DND-41 (cell line): ENCODE data around the gene OPCML.

ENCODE experiments used
- ATAC-seq: fragments of 200-7000 bp; cut with Tn5 transposase; 3 replicates; pipeline ENCODE4 v1.9.1; 2021; ENCODE audit warnings: low read depth; ENCODE audit not compliant: insufficient read depth
- DNase-seq: peaks from one replicate; pipeline ENCODE4 v3.0.0-alpha.2; 2020
- H2AFZ ChIP-seq: 2 replicates; pipeline ENCODE4 v1.6.0; 2012; ENCODE audit warnings: low read depth, low read length
- H3K27ac ChIP-seq: 2 replicates; pipeline ENCODE4 v1.5.1; 2012; ENCODE audit warnings: low read length, inconsistent platforms
- H3K27me3 ChIP-seq: fragments of 200-600 bp; sonication (generic); 2 replicates; pipeline ENCODE4 v1.6.0; 2012; ENCODE audit warnings: low read length, mild to moderate bottlenecking, inconsistent platforms; ENCODE audit not compliant: insufficient read depth, poor library complexity
- H3K36me3 ChIP-seq: 2 replicates; pipeline ENCODE4 v1.5.1; 2012; ENCODE audit warnings: low read length, inconsistent platforms; ENCODE audit not compliant: insufficient read depth
- H3K4me1 ChIP-seq: 2 replicates; pipeline ENCODE4 v1.5.1; 2012; ENCODE audit warnings: mild to moderate bottlenecking, low read length; ENCODE audit not compliant: insufficient read depth
- H3K4me2 ChIP-seq: 2 replicates; pipeline ENCODE4 v1.6.0; 2012; ENCODE audit warnings: mild to moderate bottlenecking, moderate library complexity, low read length, inconsistent platforms; ENCODE audit not compliant: insufficient read depth
- H3K4me3 ChIP-seq, 2 experiments: fragments of 200-600 bp in 1 of 2; shearing (Covaris generic) in 1 of 2; 2 replicates each; pipeline ENCODE4 v1.5.1; 2012 to 2016; ENCODE audit warnings: inconsistent platforms in 2 of 2, low read length in 2 of 2, mild to moderate bottlenecking in 2 of 2, low read depth in 1 of 2, moderate library complexity in 1 of 2
- H3K79me2 ChIP-seq: 2 replicates; pipeline ENCODE4 v1.6.0; 2012; ENCODE audit warnings: low read length, inconsistent platforms; ENCODE audit not compliant: insufficient read depth
- H3K9ac ChIP-seq: 2 replicates; pipeline ENCODE4 v1.6.0; 2012; ENCODE audit warnings: low read depth, mild to moderate bottlenecking, inconsistent platforms, low read length, moderate library complexity
- H3K9me3 ChIP-seq: 2 replicates; pipeline ENCODE4 v1.5.1; 2012; ENCODE audit warnings: low read length, moderate library complexity, mild to moderate bottlenecking, inconsistent platforms; ENCODE audit not compliant: insufficient read depth, severe bottlenecking
- H4K20me1 ChIP-seq: 2 replicates; pipeline ENCODE4 v1.6.0; 2012; ENCODE audit warnings: low read length; ENCODE audit not compliant: insufficient read depth
- EZH2 ChIP-seq: IDR thresholded peaks from 3 replicates; pipeline ENCODE4 v1.6.1; 2012; ENCODE audit warnings: borderline replicate concordance, low read depth, mild to moderate bottlenecking, moderate library complexity, low read length, inconsistent platforms; ENCODE audit not compliant: severe bottlenecking
- TF ChIP-seq, protein P1 (sequence below): IDR thresholded peaks from 2 replicates; pipeline ENCODE4 v1.5.1; 2012; ENCODE audit warnings: borderline replicate concordance, low read length, moderate library complexity, mild to moderate bottlenecking; ENCODE audit not compliant: poor library complexity, severe bottlenecking; ENCODE audit errors: extremely low read depth

The OPCML gene

DNA sequence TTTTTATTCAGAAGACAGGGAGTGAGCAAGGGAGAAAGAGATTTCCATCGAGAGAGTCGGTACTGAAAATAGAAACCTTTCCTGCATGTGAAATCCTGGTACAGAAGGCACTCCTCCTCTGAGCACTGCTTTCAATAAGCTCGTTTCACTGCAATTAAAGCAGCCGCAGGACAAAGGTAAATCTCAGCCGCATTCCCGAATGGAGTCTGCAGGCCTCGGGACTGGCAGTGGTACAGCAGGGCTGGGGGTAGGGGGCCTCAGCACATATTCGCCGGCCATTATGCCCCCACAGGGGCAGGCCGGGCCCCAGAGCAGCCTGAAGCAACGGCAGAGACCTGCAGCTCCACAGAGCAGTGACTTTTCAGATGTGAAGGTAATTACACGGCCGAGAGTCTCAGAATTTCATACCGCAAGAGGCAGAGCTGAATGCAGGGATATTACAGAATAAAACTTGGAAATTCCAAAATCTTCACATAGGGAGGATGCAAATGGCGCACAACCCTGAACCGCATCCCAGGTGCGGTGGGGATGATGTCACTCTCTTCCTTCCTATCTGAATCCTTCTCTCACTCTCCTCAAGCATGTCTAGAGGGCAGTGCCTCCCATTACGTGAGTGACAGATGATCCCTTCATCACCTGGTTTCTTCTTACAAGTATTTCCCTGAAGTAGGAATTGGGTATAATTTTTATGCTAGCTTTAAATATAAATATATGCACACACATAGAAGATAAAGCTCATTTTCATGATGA is 622.1 kb downstream of the OPCML start:
- Histone ChIP-seq H4K20me1 (no peaks in the 10 kb centered on the region), H3K36me3 (no peaks in the 10 kb centered on the region), H3K27ac (no peak overlapping the region), H3K4me1 (no peaks in the 10 kb centered on the region), H3K9ac (no peak overlapping the region), H3K79me2 (no peaks in the 10 kb centered on the region), H3K9me3 (no peaks in the 10 kb centered on the region), H3K27me3 (no peaks in the 10 kb centered on the region), H3K4me2 (no peak overlapping the region), H2AFZ (no peak overlapping the region), H3K4me3 (no peak overlapping the region)
- ATAC-seq (no peak), DNase-seq (no peak)
- no peak for TF ChIP-seq EZH2
- TF ChIP-seq, protein P1, sequence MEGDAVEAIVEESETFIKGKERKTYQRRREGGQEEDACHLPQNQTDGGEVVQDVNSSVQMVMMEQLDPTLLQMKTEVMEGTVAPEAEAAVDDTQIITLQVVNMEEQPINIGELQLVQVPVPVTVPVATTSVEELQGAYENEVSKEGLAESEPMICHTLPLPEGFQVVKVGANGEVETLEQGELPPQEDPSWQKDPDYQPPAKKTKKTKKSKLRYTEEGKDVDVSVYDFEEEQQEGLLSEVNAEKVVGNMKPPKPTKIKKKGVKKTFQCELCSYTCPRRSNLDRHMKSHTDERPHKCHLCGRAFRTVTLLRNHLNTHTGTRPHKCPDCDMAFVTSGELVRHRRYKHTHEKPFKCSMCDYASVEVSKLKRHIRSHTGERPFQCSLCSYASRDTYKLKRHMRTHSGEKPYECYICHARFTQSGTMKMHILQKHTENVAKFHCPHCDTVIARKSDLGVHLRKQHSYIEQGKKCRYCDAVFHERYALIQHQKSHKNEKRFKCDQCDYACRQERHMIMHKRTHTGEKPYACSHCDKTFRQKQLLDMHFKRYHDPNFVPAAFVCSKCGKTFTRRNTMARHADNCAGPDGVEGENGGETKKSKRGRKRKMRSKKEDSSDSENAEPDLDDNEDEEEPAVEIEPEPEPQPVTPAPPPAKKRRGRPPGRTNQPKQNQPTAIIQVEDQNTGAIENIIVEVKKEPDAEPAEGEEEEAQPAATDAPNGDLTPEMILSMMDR = no peak

DNA sequence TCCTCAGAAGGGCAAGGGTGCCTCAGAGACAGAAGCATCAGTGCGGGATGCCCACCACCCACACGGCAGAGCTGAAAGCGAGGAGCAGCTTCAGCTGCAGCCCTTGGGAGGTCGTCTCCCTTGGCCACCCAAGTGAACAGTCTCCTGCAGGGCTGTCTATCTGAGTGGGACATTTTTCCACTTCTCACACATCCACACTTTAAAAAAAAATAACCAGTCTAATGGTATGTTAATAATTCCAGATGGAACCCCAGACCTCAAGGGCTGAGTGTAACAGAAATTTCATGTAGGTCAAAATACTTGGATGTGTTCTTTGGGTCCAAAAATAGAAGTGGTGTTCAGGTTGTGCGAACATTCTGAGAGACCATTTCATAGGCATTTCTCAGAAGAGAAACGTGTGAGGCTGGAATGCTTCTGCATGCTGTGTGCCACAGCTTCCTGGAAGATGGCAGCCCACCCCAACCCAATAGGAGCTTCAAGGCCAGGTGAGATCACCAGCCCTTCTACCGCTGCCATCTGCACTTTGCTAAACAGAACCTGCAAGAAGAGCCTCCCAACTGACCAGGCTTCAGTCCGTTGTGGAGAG is 623.2 kb downstream of the OPCML start:
- no peaks in the 10 kb centered on the region for H3K4me1 ChIP-seq
- no peaks in the 10 kb centered on the region for H3K79me2 ChIP-seq
- no peaks in the 10 kb centered on the region for H3K27me3 ChIP-seq
- no peak for DNase-seq
- no peaks in the 10 kb centered on the region for H3K36me3 ChIP-seq
- H2AFZ ChIP-seq = no peak overlapping the region
- H3K9me3 ChIP-seq = no peaks in the 10 kb centered on the region
- no peak for ATAC-seq
- H4K20me1 ChIP-seq = no peaks in the 10 kb centered on the region
- H3K9ac ChIP-seq = no peak overlapping the region
- no peak for TF ChIP-seq EZH2
- TF ChIP-seq, protein P1 = no peak
- no peak overlapping the region for H3K27ac ChIP-seq
- no peak overlapping the region for H3K4me2 ChIP-seq
- H3K4me3 ChIP-seq = no peak overlapping the region

DNA sequence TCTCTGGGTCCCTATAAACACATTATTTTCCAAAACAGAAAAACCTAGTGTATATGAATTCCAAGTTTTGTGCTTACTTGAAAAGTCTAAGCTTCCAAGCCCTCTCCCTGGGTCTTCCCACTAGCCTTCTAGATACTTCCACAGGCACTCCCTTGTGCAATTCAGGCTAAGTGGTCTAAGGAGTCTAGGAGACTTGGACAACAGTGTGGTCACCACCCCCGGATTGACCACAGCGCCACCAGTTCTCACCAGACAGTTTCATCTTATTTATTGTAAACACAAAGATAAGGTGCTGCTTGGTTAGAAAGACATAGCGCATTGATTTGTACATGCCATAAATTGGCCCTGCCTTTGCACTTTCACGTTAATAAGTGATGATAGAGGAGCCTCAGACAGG is 623.9 kb downstream of the OPCML start:
- H3K27ac ChIP-seq = no peak overlapping the region
- no peaks in the 10 kb centered on the region for H3K4me1 ChIP-seq
- H2AFZ ChIP-seq = no peak overlapping the region

More for the DNA sequence above, 623.9 kb downstream of the OPCML start:
- Histone ChIP-seq H3K9ac (no peak overlapping the region), H4K20me1 (no peaks in the 10 kb centered on the region), H3K9me3 (no peaks in the 10 kb centered on the region), H3K4me2 (no peak overlapping the region), H3K36me3 (no peaks in the 10 kb centered on the region), H3K27me3 (no peaks in the 10 kb centered on the region), H3K79me2 (no peaks in the 10 kb centered on the region), H3K4me3 (no peak overlapping the region)
- ATAC-seq = no peak
- no peak for TF ChIP-seq EZH2
- TF ChIP-seq, protein P1 = no peak
- no peak for DNase-seq
